NCI-H446 (cell line): ENCODE results near the gene AFAP1.
"Not testable (repeated sequence)": the region's sequence is repeated elsewhere in the genome, so short reads cannot be mapped to it uniquely, and the experiment has no call there.

ENCODE experiments used
- DNase-seq, 2 experiments: peaks; one replicate each; lab custom pipeline; 2025; lab: John Stamatoyannopoulos, UW

Gene AFAP1

DNA sequence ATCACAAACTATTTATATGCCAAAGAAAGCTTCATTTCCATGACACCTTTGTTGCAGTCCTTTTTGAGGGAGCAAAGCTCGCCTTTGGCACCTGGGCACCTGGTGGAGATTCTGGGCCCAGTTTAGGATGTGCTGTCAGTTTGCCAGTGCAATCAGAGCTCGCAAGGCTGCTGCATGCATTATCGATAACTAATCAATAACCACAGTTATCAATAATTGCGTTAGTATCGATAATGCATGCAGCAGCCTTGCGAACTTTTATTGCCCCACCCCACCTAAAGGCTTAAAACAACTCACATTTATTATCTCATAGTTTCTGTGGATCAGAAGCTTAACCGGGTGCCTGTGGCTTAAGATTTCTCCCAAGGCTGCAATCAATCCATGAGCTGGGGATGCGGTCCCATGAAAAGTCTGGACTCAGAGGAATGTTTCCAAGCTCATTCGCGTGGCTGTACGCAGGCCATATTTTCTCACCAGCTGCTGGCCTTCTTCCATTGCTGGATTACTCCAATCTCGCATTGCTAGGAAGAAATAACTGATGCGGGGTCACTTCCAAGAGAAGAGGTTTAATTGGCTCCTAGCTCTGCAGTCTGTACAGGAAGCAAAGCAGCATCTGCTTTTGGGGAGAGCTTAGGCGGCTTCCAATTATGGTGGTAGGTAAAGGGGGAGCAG, 6.2 kb upstream of the AFAP1 start:
- DNase-seq, result no peak

DNA sequence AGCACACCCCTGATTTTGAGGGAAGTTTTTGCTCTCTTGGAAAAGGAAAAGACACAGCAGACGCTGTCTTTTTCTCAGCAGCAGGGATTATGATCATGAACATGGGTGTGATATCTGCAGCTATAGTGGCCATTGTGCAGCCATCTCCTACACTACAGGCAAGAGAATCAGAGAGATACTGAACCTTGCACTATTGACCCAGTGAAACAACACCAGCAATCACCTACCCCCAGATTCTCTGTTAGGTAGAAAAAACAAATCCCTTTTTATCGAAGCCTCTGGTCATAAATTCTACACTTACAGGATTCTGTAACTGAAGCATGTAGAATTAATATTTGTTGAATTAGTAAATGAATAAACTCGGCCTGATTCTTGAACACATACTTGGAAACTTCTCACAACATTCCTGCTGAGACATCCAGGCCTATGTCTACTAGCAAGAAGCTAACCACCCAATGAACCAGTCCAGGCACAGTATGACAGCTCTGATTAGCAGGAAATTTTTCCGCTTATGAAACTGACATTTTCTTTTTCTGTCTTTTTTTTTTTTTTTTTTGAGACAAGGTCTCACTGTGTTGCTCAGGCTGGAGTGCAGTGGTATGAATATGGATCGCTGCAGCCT, 5.0 kb upstream of the AFAP1 start:
- DNase-seq, result no peak

- DNase-seq, result not testable (repeated sequence)
Observed at GRCh38 chr4:7943688-7944087, 4.0 kb upstream of the AFAP1 start.

- DNase-seq, result no peak
Observed at GRCh38 chr4:7943211-7943610, 3.5 kb upstream of the AFAP1 start.

DNA sequence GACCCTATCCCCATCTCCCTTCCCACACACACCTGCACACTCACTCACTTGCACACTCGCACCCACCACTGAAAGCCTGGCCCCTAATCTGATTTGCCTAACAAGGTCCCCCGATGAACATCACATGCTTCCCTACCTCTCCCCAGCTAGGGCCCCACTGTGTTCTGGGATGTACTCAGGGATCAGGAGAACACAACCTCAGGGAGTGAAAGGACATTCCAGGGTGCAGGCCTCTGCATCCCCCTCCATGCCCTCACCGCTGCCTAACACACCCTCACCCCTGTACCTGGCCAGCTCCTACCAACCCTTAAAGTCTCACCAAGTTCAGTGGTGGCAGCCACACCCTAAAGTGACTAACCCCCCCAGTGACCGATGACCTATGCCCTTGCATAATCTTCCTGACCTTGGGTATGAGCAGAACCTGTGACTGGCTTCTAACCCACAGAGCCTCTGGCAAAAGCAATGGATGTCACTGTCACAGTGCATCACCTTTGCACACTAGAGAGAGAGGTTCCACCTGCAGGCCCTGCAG, 2.4 kb upstream of the AFAP1 start:
- DNase-seq, result no peak

GRCh38 chr4:7941111-7941964, 1.7 kb upstream of the AFAP1 start:
- no peak for DNase-seq

GRCh38 chr4:7938609-7939376, 868 bp downstream of the AFAP1 start:
- DNase-seq, result peak in 1 of 2 experiments; percentile 9

GRCh38 chr4:7938266-7938608, 1.4 kb downstream of the AFAP1 start:
- no peak for DNase-seq

DNA sequence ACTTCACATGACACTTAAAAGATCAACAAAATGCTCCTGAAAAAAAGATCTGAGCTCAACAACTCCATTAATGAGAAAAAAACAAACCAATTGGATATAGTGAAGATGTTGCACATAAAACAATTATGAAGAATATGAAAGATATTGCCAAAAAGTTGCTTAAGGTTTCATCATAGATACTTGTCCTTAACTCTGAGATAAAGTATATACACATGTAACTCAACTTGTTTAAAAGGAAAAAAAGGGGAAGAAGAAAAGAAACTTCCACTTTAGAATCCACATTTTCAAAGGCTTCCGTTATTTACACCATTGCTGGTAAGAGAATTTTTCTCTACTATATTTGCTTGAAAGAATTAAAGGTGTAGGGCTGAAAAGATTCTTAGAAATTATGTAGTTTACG, 2.7 kb downstream of the AFAP1 start:
- DNase-seq, result no peak

GRCh38 chr4:7933651-7934510, 5.8 kb downstream of the AFAP1 start:
- no peak for DNase-seq

GRCh38 chr4:7932287-7932686, 7.4 kb downstream of the AFAP1 start:
- no peak for DNase-seq

GRCh38 chr4:7929118-7929951, 10.3 kb downstream of the AFAP1 start:
- DNase-seq, result no peak

- no peak for DNase-seq
Observed at GRCh38 chr4:7928711-7929110, 10.9 kb downstream of the AFAP1 start.

DNA sequence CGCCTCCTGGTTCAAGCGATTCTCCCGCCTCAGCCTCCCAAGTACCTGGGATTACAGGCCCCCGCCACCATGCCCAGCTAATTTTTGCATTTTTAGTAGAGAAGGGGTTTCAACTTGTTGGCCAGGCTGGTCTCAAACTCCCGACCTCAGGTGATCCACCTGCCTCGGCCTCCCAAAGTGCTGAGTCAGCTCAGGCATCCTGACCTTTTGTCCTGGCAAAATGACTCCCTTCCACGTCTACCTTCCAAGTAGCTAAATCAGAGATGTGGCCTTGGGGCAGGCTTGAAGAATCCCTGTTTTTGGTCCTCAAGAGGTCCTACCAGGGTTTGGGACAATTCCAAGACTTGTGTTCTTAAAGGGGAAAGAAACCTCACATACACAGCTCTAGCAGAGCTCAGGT, 12.8 kb downstream of the AFAP1 start:
- DNase-seq, result no peak

GRCh38 chr4:7924570-7924969, 15.1 kb downstream of the AFAP1 start:
- DNase-seq, result no peak

GRCh38 chr4:7924163-7924562, 15.5 kb downstream of the AFAP1 start:
- no peak for DNase-seq

- DNase-seq, result no peak
Observed at GRCh38 chr4:7922466-7922865, 17.2 kb downstream of the AFAP1 start.

- DNase-seq, result no peak
Observed at GRCh38 chr4:7918981-7919380, 20.7 kb downstream of the AFAP1 start.

DNA sequence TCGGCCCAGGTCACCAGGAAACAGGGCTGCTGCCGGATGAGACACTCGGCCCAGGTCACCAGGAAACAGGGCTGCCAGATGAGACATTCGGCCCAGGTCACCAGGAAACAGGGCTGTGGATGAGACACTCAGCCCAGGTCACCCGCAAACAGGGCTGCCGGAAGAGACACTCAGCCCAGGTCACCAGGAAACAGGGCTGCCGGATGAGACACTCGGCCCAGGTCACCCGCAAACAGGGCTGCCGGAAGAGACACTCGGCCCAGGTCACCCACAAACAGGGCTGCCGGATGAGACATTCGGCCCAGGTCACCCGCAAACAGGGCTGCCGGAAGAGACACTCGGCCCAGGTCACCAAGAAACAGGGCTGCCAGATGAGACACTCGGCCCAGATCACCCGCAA, 21.5 kb downstream of the AFAP1 start:
- not testable (repeated sequence) for DNase-seq

GRCh38 chr4:7917669-7918068, 22.0 kb downstream of the AFAP1 start:
- no peak for DNase-seq
